ENCODE data around the gene LRRC8C. TPM values are rescaled to one million over a fixed set of nuclear protein-coding genes. Genes with fewer than 3 reads are reported as not detected.

LRRC8C gene
- total and polyA plus RNA-seq, 2 of the 8 experiments (the other 6 are each of a cell fraction or from before 2014, with no cell fraction given): 1.1 to 2.1 TPM

DNA sequence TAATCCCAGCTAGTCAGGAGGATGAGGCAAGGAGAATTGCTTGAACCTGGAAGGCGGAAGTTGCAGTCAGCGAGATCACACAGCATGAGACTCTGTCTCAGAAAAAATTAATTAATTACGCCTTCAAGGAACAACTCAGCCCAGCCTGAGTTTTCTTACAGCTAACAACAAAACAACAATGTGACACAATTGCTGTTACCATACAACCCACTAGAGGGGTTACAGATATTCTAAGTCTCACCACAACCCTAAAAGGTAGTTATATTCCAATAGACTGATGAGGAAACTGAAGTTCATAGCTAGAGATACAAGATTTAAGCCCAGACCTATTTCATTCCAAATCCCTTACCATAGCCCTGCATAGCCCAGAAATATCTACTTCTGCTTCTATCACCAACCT, 2.9 kb upstream of the LRRC8C start:
- Histone ChIP-seq H3K4me3 (ENCODE audit: extremely low read depth in 1 of 4, insufficient read depth in 2 of 4, low read depth in 3 of 4, low read length in 4 of 4) (no peak overlapping the region), H2BK12ac (ENCODE audit: low read depth, low read length) (no peak overlapping the region), H3K14ac (ENCODE audit: insufficient read length) (no peak overlapping the region), H3K27me3 (replicated peaks in 1 of 4; ENCODE audit: control insufficient read depth in 3 of 4, extremely low read depth in 1 of 4, insufficient read depth in 3 of 4, low read length in 3 of 4) (peaks cover 0 to 20% (median 17%) of the 10 kb centered on the region in 4 experiments; a peak in 6 of 7 replicates), H3K9ac (replicated peaks in 1 of 4; ENCODE audit: extremely low read depth in 1 of 4, low read depth in 3 of 4, low read length in 3 of 4) (no peak overlapping the region), H3K4me2 (ENCODE audit: insufficient read depth in 1 of 2, low read depth in 2 of 2, low read length in 2 of 2) (no peak overlapping the region), H4K20me1 (replicated peaks in 1 of 2; ENCODE audit: control insufficient read depth in 1 of 2, insufficient read depth in 2 of 2, low read length in 2 of 2) (no peaks in the 10 kb centered on the region), H3K18ac (ENCODE audit: extremely low read depth, low read length) (no peak overlapping the region), H3K23me2 (ENCODE audit: low read depth, low read length) (peaks cover 19% of the 10 kb centered on the region), H3K4ac (replicated peaks; ENCODE audit: insufficient read length, low read depth, low read length) (no peak overlapping the region), H2BK120ac (replicated peaks; ENCODE audit: low read depth, low read length) (no peak overlapping the region), H2AK5ac (ENCODE audit: low read depth, low read length) (no peak overlapping the region), H3K23ac (ENCODE audit: insufficient read length) (no peak overlapping the region), H3K79me2 (ENCODE audit: control insufficient read depth in 1 of 2, insufficient read depth in 2 of 2, low read length in 2 of 2) (no peaks in the 10 kb centered on the region), H2BK5ac (ENCODE audit: low read depth, low read length) (no peak overlapping the region), H4K5ac (ENCODE audit: insufficient read length, low read depth, low read length) (no peak overlapping the region), H4K8ac (ENCODE audit: extremely low read depth, insufficient read depth, low read length) (no peak overlapping the region), H3K27ac (ENCODE audit: low read depth, low read length) (no peak overlapping the region), H3K4me1 (replicated peaks in 1 of 4; ENCODE audit: control insufficient read depth in 3 of 4, insufficient read depth in 4 of 4, low read length in 3 of 4) (peaks cover 0 to 10% (median 7%) of the 10 kb centered on the region in 4 experiments; a peak in 5 of 7 replicates), H3K36me3 (ENCODE audit: control insufficient read depth in 2 of 4, insufficient read depth in 4 of 4, low read length in 3 of 4) (no peaks in the 10 kb centered on the region), H3K9me3 (ENCODE audit: insufficient read depth in 2 of 2, low read depth in 1 of 2, low read length in 1 of 2) (no peaks in the 10 kb centered on the region), H2BK20ac (ENCODE audit: low read length) (no peak overlapping the region), H3K56ac (replicated peaks; ENCODE audit: insufficient read length, low read depth, low read length) (no peak overlapping the region), H2BK15ac (ENCODE audit: low read length) (no peak overlapping the region), H3K79me1 (ENCODE audit: low read depth, low read length) (no peaks in the 10 kb centered on the region), H4K91ac (replicated peaks; ENCODE audit: insufficient read length, low read length) (no peak overlapping the region), H2AFZ (ENCODE audit: low read length) (no peak overlapping the region)
- WGBS, 2 experiments (ENCODE audit: extremely low coverage in 1 of 2, insufficient coverage in 1 of 2, insufficient read length in 1 of 2, insufficient replicate concordance in 2 of 2, low coverage in 1 of 2, low lambda C conversion rate in 2 of 2, missing lambda C conversion rate in 1 of 2): 91% methylated on average over 3 of the region's 3 CpGs; no CpG with 5 or more reads in 1 of the 2 experiments
- ChIA-PET POLR2A (ENCODE audit: partially characterized antibody) (no interaction called here), CTCF (ENCODE audit: partially characterized antibody) (interaction anchor here (0.8 to 9.7 kb wide), 13 partner anchors 12 to 172 kb away, joined by 3 to 101 read pairs (median 4); no protein-coding TSS in a partner anchor)
- TF ChIP-seq MAX (IDR thresholded peaks at IDR 0.05): no peak
- TF ChIP-seq, protein P1, sequence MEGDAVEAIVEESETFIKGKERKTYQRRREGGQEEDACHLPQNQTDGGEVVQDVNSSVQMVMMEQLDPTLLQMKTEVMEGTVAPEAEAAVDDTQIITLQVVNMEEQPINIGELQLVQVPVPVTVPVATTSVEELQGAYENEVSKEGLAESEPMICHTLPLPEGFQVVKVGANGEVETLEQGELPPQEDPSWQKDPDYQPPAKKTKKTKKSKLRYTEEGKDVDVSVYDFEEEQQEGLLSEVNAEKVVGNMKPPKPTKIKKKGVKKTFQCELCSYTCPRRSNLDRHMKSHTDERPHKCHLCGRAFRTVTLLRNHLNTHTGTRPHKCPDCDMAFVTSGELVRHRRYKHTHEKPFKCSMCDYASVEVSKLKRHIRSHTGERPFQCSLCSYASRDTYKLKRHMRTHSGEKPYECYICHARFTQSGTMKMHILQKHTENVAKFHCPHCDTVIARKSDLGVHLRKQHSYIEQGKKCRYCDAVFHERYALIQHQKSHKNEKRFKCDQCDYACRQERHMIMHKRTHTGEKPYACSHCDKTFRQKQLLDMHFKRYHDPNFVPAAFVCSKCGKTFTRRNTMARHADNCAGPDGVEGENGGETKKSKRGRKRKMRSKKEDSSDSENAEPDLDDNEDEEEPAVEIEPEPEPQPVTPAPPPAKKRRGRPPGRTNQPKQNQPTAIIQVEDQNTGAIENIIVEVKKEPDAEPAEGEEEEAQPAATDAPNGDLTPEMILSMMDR (IDR thresholded peaks at IDR 0.05; ENCODE audit: control extremely low read depth in 1 of 3, insufficient read depth in 1 of 3, low read depth in 1 of 3, low read length in 3 of 3): peak in 1 of 3 experiments; percentile 4; a peak in 1 of 4 replicates
- TF ChIP-seq GTF2F1 (IDR thresholded peaks at IDR 0.05; ENCODE audit: borderline replicate concordance, low read depth, low read length): no peak
- no peak for FAIRE-seq
- DNase-seq (ENCODE audit: low read depth in 1 of 2, low spot score in 2 of 2): no peak

All from H1 (cell line).